IMR-90 (cell line): ENCODE data around the gene CRYAA.

ENCODE experiments used
- CEBPB ChIP-seq: IDR thresholded peaks from 2 replicates; pipeline ENCODE4 v1.6.1; 2012; ENCODE audit warnings: low read depth, low read length, improper control_type of control experiment
- CTCF ChIP-seq: conservative IDR thresholded peaks from 2 replicates; pipeline ENCODE4 v1.5.1; 2012; ENCODE audit warnings: mild to moderate bottlenecking, low read depth, low read length, improper control_type of control experiment
- ELK1 ChIP-seq: fragments of 150-350 bp; IDR thresholded peaks from 2 replicates; pipeline ENCODE4 v1.6.1; 2016; ENCODE audit warnings: low read depth, mild to moderate bottlenecking, low read length, moderate library complexity, borderline replicate concordance
- MAZ ChIP-seq: IDR thresholded peaks from 2 replicates; pipeline ENCODE4 v1.6.1; 2012; ENCODE audit warnings: low read depth, mild to moderate bottlenecking, low read length, improper control_type of control experiment, moderate library complexity, borderline replicate concordance
- POLR2A ChIP-seq: IDR thresholded peaks from 2 replicates; pipeline ENCODE4 v1.6.1; 2012; ENCODE audit warnings: mild to moderate bottlenecking, low read depth, low read length
- RAD21 ChIP-seq: IDR thresholded peaks from 2 replicates; pipeline ENCODE4 v1.6.1; 2012; ENCODE audit warnings: low read length, improper control_type of control experiment
- RCOR1 ChIP-seq: IDR thresholded peaks from 2 replicates; pipeline ENCODE4 v1.6.1; 2012; ENCODE audit warnings: mild to moderate bottlenecking, low read length, improper control_type of control experiment; ENCODE audit not compliant: insufficient replicate concordance
- RFX5 ChIP-seq: IDR thresholded peaks from 2 replicates; pipeline ENCODE4 v1.8.0; 2012; ENCODE audit warnings: low read depth, mild to moderate bottlenecking, low read length, moderate library complexity
- SMC3 ChIP-seq: fragments of 150-350 bp; IDR thresholded peaks from 2 replicates; pipeline ENCODE4 v1.6.1; 2016; ENCODE audit warnings: low read depth, mild to moderate bottlenecking, antibody characterized with exemption, low read length, moderate library complexity
- TF ChIP-seq, protein P1 (sequence below): fragments of 150-350 bp; IDR thresholded peaks from 2 replicates; pipeline ENCODE4 v1.6.1; 2017; ENCODE audit warnings: mild to moderate bottlenecking, antibody characterized with exemption, low read length, low read depth

GRCh38 chr21:43190951-43191350 is 22.1 kb downstream of the CRYAA start:
- TF ChIP-seq CTCF: no peak
- no peak for TF ChIP-seq POLR2A
- no peak for TF ChIP-seq RAD21
- TF ChIP-seq RFX5: no peak
- TF ChIP-seq CEBPB: no peak
- TF ChIP-seq, protein P1, sequence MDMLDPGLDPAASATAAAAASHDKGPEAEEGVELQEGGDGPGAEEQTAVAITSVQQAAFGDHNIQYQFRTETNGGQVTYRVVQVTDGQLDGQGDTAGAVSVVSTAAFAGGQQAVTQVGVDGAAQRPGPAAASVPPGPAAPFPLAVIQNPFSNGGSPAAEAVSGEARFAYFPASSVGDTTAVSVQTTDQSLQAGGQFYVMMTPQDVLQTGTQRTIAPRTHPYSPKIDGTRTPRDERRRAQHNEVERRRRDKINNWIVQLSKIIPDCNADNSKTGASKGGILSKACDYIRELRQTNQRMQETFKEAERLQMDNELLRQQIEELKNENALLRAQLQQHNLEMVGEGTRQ: no peak
- no peak for TF ChIP-seq MAZ
- no peak for TF ChIP-seq SMC3
- no peak for TF ChIP-seq RCOR1
- TF ChIP-seq ELK1: no peak
